Transverse colon (tissue), 4 donors: ENCODE results near the gene MAP4K4. TPM values are rescaled to one million over a fixed set of nuclear protein-coding genes. Genes with fewer than 3 reads are reported as not detected.
"Not testable (repeated sequence)": the region's sequence is repeated elsewhere in the genome, so short reads cannot be mapped to it uniquely, and the experiment has no call there.

ENCODE experiments used
- DNase-seq: peaks from one replicate; pipeline ENCODE4 v3.0.0-alpha.2; 2019
- H3K27ac ChIP-seq, 4 donors: fragments of 200-600 bp; sonication (generic); 2 replicates each; pipeline ENCODE4 v1.5.1; 2016 to 2018; ENCODE audit warnings: inconsistent platforms in 4 of 4
- H3K27me3 ChIP-seq: fragments of 200-600 bp; sonication (generic); 2 replicates; pipeline ENCODE4 v1.5.1; 2017; ENCODE audit warnings: inconsistent platforms
- H3K36me3 ChIP-seq, 4 donors: fragments of 200-600 bp; sonication (generic); 2 replicates each; pipeline ENCODE4 v1.5.1; 2017 to 2019; ENCODE audit warnings: inconsistent platforms in 4 of 4
- H3K4me1 ChIP-seq, 4 donors: fragments of 200-600 bp; sonication (generic); 2 replicates each; pipeline ENCODE4 v1.5.1; 2017 to 2020; ENCODE audit warnings: inconsistent platforms in 4 of 4
- H3K4me3 ChIP-seq, 4 donors: fragments of 200-600 bp; sonication (generic); 1 replicate in 1 of 4; 2 replicates in 3 of 4; pipeline versions ENCODE4 v1.5.1 to v1.6.1; 2017 to 2019; ENCODE audit warnings: inconsistent platforms in 4 of 4
- H3K9me3 ChIP-seq, 2 donors: fragments of 200-600 bp; sonication (generic); 2 replicates each; pipeline ENCODE4 v1.5.1; 2017 to 2019; ENCODE audit warnings: inconsistent platforms in 2 of 2
- CTCF ChIP-seq, 5 experiments: fragments of 200-600 bp in 3 of 5; fragments of 450-650 bp in 2 of 5; sonication (generic) in 3 of 5; IDR thresholded peaks; 1 replicate in 2 of 5; 2 replicates in 3 of 5; pipeline ENCODE4 v1.5.1; 2016 to 2017; ENCODE audit warnings: antibody characterized with exemption in 5 of 5, inconsistent platforms in 3 of 5, mild to moderate bottlenecking in 2 of 5, moderate library complexity in 1 of 5
- EP300 ChIP-seq: sonication (generic); formaldehyde crosslinking; IDR thresholded peaks from one replicate; pipeline ENCODE4 v1.6.1; 2017; ENCODE audit warnings: antibody characterized with exemption, low read depth
- POLR2A ChIP-seq: fragments of 450-650 bp; IDR thresholded peaks from one replicate; pipeline ENCODE4 v1.6.1; 2016; ENCODE audit warnings: antibody characterized with exemption, mild to moderate bottlenecking, moderate library complexity
- POLR2AphosphoS5 ChIP-seq, 3 donors: sonication (generic); formaldehyde crosslinking; IDR thresholded peaks; one replicate each; pipeline ENCODE4 v1.6.1; 2016; ENCODE audit warnings: antibody characterized with exemption in 3 of 3
- WGBS, 2 donors: methylation state at CpG; one replicate each; pipeline ENCODE4 v1.1.5; 2018; ENCODE audit warnings: low coverage in 1 of 2; 5-methylcytosine and 5-hydroxymethylcytosine counted together
- in situ Hi-C, 4 donors: fragments of 200-750 bp; cut with MboI; loops; one replicate each; pipeline versions ENCODE4 v1.15.0 to v1.15.1; 2017; ENCODE audit warnings: low sequenced_read_pairs in 3 of 4, low pct_ligation_motif_present in 1 of 4, low pct_unique_long_range_greater_than_20kb in 1 of 4
- intact Hi-C: fragments of 100-400 bp; cut with DNase I; formaldehyde crosslinking; loops from one replicate; pipeline ENCODE4 v1.15.1; 2023; ENCODE audit warnings: low total_unique reads
- total RNA-seq, 4 donors: library from RNA; depleted of rRNA; stranded (reverse); fragments of >200 nt; gene quantifications; one replicate each; pipeline ENCODE4 v1.1.0, GENCODE V29; 2016

Gene MAP4K4
- total RNA-seq, 4 donors from 2014 or later = 20.3 to 42.3 (median 29.6) TPM

DNA sequence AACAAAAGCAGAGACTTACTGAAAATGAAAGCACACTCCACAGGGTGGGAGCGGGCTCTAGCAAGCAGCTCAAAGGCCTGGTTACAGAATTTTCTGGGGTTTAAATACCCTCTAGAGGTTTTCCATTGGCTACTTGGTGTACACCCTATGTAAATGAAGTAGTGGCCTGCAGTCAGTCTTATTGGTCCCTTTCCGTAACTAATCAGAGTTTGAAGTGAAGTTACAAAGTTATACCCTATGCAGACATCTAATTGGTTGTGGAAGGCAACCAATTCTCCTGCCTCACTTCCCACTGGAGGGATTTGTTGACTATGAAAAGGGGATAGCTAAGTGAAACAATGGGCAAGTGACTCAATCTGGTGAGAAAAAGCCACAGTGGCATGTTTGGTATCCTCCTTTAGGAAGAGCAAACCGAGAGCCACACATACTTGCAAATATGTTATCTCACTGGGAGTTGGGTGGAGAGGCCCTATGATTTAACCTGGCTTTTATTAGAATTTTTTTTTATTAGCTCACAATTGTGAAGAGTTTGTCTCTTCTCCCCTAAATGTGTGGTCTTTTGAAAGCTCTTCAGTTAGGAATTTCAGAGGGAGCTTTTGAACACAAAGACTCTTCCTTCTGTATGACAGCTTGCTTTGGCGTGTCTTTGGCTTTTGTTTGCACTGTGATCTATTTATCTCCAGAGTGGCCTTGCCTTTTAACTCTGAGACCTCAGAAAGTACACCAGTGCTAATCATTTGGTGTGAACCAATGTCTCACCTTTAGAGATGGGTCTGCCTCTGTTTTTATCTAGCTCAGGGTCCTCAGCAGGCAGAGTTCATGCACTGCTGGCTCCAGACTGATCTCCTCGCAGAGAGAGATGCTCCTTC is 69.6 kb downstream of the MAP4K4 start:
- TF ChIP-seq EP300 (no peak), POLR2A (no peak), CTCF (IDR thresholded peaks at IDR 0.05) (no peak), POLR2AphosphoS5 (IDR thresholded peaks at IDR 0.05) (no peak)
- DNase-seq = no peak
- Histone ChIP-seq H3K36me3 (no peaks in the 10 kb centered on the region), H3K9me3 (no peaks in the 10 kb centered on the region), H3K27me3 (no peaks in the 10 kb centered on the region), H3K4me1 (peaks cover 21 to 76% (median 37%) of the 10 kb centered on the region in 4 donors), H3K4me3 (no peak overlapping the region), H3K27ac (peak overlapping the region in 3 of 4 donors; percentile 2 to 59 (median 11))
- 69 to 72% methylated on average over 4 to 5 of the region's 5 CpGs for WGBS, 2 donors
- in situ Hi-C loops = no loop called here
- intact Hi-C loops = no loop called here

GRCh38 chr2:101768556-101769220 is 71.2 kb downstream of the MAP4K4 start:
- Histone ChIP-seq H3K9me3 (no peaks in the 10 kb centered on the region), H3K27me3 (no peaks in the 10 kb centered on the region), H3K4me1 (peaks cover 15 to 61% (median 25%) of the 10 kb centered on the region in 4 donors), H3K27ac (no peak overlapping the region), H3K4me3 (no peak overlapping the region), H3K36me3 (no peaks in the 10 kb centered on the region)
- in situ Hi-C loops = no loop called here
- intact Hi-C loops = no loop called here
- DNase-seq = no peak
- WGBS, 2 donors = 52 to 59% methylated on average over 4 of the region's 4 CpGs
- TF ChIP-seq CTCF (IDR thresholded peaks at IDR 0.05) (no peak), EP300 (no peak), POLR2AphosphoS5 (IDR thresholded peaks at IDR 0.05) (no peak), POLR2A (no peak)

DNA sequence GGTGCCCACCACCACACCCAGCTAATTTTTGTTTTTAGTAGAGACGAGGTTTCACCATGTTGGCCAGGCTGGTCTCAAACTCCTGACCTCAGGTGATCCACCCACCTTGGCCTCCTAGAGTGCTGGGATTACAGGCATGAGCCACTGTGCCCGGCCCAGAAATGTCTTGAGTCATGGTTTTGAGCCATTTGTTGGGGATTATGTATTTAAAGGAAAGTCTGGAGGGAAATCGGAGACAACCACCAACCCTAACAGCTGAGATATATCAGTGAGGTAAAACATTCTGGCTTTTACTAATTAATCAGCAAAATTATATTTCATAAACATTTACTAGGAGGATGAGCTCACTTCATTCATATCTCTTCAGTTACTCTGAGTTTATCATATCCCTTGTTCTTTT is 72.2 kb downstream of the MAP4K4 start:
- H3K4me3 ChIP-seq, H3K27ac ChIP-seq, DNase-seq, intact Hi-C loops, in situ Hi-C loops, H3K36me3 ChIP-seq, H3K9me3 ChIP-seq, H3K27me3 ChIP-seq: not testable (repeated sequence)
- 86 to 88% methylated on average over 1 to 3 of the region's 3 CpGs for WGBS, 2 donors
- H3K4me1 ChIP-seq = peaks cover 15 to 52% (median 21%) of the 10 kb centered on the region in 4 donors

DNA sequence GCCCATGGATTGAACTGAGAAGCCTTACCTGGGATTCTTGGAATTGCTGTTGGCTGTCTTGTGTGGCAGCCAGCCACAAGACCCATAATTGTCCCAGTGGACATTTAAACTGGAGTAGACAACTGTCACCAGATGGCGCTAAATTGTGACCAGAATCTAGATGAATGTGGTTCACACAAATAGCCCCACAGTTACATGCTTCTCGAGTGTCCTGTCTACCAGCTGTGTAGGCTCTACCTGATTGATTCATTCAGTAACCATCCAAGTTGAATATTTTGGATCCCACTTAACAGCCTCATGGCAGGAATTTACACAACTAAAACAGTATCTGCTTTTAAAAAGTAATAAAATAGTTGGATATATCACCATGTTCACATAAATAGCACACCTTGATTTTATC is 73.2 kb downstream of the MAP4K4 start:
- no peaks in the 10 kb centered on the region for H3K27me3 ChIP-seq
- DNase-seq = peak; percentile 39
- WGBS, 2 donors = 49% methylated on average over 2 of the region's 2 CpGs; no CpG with 5 or more reads in 1 of the 2 donors

More for the DNA sequence above, 73.2 kb downstream of the MAP4K4 start:
- Histone ChIP-seq H3K4me3 (no peak overlapping the region), H3K9me3 (no peaks in the 10 kb centered on the region), H3K27ac (no peak overlapping the region), H3K36me3 (no peaks in the 10 kb centered on the region), H3K4me1 (peaks cover 15 to 52% (median 21%) of the 10 kb centered on the region in 4 donors)
- intact Hi-C loops = no loop called here
- in situ Hi-C loops = no loop called here
- TF ChIP-seq POLR2AphosphoS5 (IDR thresholded peaks at IDR 0.05) (no peak), CTCF (IDR thresholded peaks at IDR 0.05) (peak; percentile 24 to 45 (median 35))
